Head of caudate nucleus (tissue), 42 donors: ENCODE measurements around the gene BICDL2.

ENCODE experiments used
- DNase-seq, 42 donors: peaks; one replicate each; pipeline versions ENCODE4 v3.0.0 to v3.0.0-alpha.2; 2020 to 2021; ENCODE audit warnings: mixed read lengths in 7 of 42
- intact Hi-C: fragments of 100-400 bp; cut with DNase I; formaldehyde crosslinking; loops from one replicate; pipeline ENCODE4 v1.15.0; 2022

The BICDL2 gene

DNA sequence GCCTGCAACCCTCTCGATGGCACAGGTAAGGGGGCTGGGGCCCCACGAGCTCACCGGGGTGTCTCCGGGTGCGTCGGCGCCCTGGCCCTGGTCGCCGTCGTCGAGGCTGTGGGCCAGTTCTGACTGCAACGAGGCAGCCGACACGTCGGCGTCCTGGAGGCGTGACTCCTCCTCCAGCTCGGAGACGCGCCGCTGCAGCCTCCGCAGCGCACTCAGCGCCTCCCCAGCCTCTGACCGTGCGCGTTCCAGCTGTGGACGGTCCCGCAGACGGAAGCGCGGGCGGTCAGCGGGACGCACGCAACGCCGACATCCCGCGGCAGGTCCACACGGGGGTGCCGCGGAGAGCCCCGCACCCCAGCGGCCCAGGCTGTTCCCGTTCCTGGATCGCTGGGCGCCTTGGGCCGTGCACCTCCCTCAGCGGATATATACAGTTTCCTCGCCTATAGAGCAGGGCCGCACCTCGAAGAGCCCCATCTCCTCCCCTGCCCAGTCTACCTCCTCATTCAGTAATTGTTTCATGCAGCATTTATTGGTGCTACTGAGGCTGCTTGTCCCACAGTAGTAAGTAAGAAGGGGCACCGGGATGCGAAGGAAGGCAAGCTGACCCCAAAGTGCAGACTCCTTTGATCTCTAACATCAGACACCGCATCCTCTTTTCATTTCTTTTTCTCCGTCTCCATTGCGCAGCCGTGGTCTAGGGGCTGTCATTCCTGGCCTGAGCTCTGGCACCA lies 7.1 kb downstream of the BICDL2 start:
- intact Hi-C loops: no loop called here
- DNase-seq: peak in 6 of 42 donors; percentile 25 to 55 (median 31)

DNA sequence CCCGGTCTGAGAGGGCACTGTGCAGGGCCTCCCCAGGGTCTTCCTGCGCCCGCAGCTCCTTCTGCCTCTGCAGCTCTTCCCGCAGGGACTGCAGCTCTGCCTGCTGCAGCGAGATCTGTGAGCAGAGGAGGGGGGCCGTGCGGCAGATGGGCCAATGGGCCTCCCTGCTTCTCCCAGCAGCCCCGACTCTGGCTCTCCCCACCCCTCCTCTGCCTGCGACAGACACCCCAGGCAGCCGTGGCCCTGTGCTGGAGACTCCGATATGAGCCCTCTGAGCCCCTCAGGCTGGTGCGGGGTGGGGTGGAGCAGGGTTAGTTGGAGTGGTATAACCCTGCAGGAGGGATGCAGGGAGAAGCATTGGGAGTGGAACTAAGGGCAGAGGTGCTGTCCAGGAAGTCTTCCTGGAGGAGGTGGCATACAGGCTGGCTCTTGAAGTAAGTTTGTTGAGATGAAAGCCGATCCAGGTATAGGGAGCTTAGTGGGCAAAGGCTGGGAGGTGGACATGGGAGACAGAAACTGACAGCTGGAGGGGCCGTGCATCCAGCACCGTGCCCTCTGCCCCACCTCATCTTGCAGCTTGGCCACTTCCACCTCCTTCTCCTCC lies 7.9 kb downstream of the BICDL2 start:
- intact Hi-C loops: no loop called here
- no peak for DNase-seq

GRCh38 chr16:3027983-3028715 lies 8.6 kb downstream of the BICDL2 start:
- intact Hi-C loops: no loop called here
- peak; percentile 45 to 91 (median 83) for DNase-seq

DNA sequence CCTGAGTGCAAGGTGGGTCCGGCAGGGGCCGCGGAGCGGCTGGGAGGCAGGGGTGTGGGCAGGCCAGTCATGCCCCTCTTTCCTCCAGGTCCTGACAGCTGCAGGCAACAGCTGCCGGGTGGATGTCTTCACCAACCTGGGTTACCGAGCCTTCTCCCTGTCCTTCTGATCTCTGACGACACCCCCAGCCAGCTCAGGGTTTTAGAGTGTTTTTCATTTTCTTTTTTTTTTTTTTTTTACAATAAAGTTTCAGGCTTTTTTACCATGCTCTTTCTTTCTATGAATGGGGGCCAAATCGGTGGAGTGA lies 9.3 kb downstream of the BICDL2 start:
- no peak for DNase-seq
- intact Hi-C loops: no loop called here

DNA sequence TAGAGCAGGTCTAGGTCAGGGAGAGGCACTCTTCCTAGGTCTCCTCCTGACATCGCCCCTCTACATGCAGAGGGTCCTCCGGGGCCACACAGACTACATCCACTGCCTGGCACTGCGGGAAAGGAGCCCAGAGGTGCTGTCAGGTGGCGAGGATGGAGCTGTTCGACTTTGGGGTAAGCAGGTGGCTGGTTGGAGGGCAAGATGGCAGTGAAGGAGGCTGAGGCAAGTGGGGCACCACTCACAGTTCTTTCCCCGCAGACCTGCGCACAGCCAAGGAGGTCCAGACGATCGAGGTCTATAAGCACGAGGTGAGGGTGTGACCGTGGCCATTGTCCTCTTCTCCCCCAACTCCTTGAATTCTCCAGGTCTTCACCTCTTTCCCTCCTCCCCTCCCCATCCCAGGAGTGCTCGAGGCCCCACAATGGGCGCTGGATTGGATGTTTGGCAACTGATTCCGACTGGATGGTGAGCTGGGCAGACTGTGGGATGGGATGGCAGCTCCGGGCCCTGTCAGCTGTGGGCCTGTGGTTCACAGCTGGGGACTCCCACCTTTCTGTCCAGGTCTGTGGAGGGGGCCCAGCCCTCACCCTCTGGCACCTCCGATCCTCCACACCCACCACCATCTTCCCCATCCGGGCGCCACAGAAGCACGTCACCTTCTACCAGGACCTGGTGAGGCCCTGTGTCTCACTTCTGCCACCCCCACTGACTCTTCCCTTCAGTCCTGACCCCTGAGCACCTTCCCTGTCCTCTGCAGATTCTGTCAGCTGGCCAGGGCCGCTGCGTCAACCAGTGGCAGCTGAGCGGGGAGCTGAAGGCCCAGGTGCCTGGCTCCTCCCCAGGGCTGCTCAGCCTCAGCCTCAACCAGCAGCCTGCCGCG lies 9.9 kb downstream of the BICDL2 start:
- intact Hi-C loops: no loop called here
- DNase-seq: no peak

GRCh38 chr16:3026003-3026378 lies 10.8 kb downstream of the BICDL2 start:
- DNase-seq: no peak
- intact Hi-C loops: no loop called here

DNA sequence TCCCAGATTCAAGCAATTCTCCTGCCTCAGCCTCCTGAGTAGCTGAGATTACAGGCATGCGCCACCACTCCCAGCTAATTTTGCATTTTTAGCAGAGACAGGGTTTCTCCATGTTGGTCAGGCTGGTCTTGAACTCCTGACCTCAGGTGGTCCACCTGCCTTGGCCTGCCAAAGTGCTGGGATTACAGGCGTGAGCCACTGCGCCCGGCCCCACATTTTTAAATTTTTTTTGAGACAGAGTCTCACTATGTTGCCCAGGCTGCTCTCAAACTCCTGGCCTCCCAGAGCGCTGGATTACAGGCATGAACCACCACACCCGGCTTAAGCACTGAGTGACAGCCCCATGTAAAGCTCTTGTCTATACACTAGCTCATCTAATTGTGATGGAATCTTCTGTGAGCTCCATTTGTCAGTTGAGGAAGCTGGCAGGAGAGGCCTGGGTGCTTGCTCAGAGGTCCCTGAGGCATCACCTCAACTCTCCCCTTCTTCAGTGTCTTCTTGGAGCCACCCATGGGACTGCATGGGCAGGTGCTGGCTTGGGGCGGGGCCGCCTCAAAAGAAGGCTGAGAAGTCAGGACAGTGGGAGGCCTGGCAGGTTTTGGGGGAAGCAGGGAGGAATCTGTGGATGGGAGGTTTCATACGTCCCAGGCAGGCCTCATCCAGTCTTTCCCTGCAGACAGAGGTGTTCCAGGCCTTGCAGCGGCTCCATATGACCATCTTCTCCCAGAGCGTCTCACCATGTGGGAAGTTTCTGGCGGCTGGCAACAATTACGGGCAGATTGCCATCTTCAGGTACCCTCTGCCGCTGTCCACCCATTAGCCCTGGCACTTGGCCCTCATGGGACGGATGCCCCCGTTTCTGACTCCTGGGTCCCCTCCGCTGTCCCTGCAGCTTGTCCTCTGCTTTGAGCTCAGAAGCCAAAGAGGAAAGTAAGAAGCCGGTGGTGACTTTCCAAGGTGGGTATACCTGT lies 11.4 kb downstream of the BICDL2 start:
- no peak for DNase-seq
- intact Hi-C loops: no loop called here

DNA sequence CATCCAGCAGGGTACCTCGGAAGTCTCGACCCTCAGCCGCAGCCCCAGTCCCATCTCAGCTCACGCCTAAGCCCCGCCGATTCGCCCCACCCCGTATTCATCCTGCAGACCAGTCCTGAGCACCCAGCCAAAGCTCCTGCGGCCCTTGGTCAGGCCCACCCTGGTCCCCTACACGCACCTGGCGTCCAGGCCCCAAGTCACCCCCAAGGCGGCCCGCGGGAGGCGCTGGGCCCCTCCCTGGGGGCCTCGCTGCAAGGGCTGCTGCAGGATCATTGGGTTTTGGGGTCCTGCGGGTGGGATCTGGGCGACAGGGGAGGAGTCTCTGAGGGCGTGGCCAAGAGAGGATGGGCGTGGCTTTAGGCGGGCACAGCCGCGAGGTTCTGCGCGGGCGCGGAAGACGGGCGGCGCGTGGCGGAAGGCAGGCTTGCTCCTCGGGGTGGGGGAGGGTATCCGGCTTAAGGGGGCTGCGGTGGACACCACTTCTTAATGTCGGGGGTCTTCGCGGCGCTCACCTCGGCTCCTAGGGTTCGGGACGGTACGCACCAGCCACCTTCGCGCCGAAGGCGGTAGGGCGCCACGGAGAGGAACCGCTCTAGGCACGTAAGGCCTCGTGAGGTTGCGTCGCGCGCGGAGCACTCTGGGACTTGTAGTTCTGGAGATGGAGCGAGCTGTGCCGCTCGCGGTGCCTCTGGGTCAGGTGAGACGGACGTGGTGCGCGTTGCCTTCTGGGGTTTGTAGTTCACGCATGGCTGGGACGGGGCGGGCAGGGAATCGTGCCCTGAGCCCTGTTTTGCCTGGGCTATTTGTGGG lies 12.9 kb downstream of the BICDL2 start, which contains the start of the genes HCFC1R1 and THOC6:
Gene HCFC1R1 (minus strand): TSS at position 274 of the 810 bp plus-strand sequence. CDS start 1 bp downstream, at position 273.
Gene THOC6 (plus strand): TSS at position 367 of the 810 bp plus-strand sequence. CDS start 292 bp downstream, at position 659.
- DNase-seq: peak; percentile 96 to 99 (median 98)
- intact Hi-C loops: loop anchor here (2.0 kb wide), 1 partner anchor 19 kb away; no protein-coding TSS in a partner anchor

- intact Hi-C loops: loop anchor here (2.0 kb wide), 1 partner anchor 19 kb away; no protein-coding TSS in a partner anchor
- DNase-seq: peak in 40 of 42 donors; percentile 27 to 81 (median 59)
These were observed 13.4 kb downstream of the BICDL2 start for GRCh38 chr16:3023415-3023668.

GRCh38 chr16:3022684-3023414 lies 13.9 kb downstream of the BICDL2 start:
- intact Hi-C loops: loop anchor here (2.0 kb wide), 1 partner anchor 18 kb away; no protein-coding TSS in a partner anchor
- DNase-seq: no peak

GRCh38 chr16:3022208-3022683 lies 14.5 kb downstream of the BICDL2 start:
- intact Hi-C loops: loop anchor here (2.0 kb wide), 1 partner anchor 17 kb away; no protein-coding TSS in a partner anchor
- peak; percentile 73 to 97 (median 88) for DNase-seq

GRCh38 chr16:3021449-3022207 lies 15.1 kb downstream of the BICDL2 start:
- intact Hi-C loops: loop anchor here (2.0 kb wide), 1 partner anchor 17 kb away; no protein-coding TSS in a partner anchor

DNA sequence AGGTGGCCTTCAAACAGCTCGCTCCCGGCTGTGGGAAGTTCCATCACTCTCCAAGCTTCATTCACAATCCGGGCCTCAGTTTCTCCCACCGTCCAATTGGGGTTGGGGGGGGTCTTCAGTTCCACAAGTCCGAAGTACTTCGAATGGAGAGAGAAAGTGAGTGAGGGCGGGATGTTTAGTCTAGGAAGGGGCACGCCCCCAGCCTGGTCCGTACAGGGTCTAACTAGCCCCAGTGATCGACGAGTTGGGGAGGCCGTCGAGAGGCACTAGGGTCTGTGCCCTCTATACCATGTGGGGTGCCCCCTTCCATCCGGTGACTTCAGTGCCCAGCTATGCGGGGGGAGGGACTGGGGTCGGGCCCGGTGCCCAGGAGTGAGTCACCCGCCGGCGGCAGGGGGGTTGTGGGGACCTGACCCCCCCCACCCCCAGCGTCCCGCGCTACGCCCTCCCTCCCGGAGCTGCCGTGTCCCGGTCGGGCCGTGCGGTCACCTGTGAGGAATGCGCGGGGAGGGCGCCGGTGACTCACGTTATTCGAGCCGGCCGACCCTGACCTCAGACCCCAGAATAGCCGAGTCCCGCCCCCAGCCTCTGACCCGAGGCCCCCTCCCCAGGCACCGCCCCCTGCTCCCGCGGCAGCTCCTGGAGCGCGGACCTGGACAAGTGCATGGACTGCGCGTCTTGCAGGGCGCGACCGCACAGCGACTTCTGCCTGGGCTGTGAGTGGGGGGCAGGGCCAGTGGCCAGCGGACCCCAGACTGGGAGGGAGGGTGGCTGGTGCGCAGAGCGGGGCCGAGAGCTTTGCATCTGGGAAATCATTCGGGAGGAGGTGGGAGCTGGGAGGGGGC lies 15.9 kb downstream of the BICDL2 start:
- intact Hi-C loops: no loop called here

More at GRCh38 chr16:3021449-3022207, 15.1 kb downstream of the BICDL2 start:
- peak in 35 of 42 donors; percentile 23 to 83 (median 56) for DNase-seq

DNA sequence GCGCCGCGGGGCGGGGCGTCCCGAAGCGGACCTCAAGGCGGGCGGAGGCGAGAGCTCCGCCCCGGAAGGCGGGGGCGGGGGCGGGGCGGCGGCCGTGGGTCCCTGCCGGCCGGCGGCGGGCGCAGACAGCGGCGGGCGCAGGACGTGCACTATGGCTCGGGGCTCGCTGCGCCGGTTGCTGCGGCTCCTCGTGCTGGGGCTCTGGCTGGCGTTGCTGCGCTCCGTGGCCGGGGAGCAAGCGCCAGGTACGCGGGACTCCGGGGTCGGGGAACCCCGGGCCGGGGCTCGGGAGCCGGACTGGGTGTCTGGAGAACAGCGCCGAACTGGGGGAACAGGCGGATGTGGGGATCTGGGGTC lies 16.5 kb downstream of the BICDL2 start, which contains the start of gene TNFRSF12A:
Gene TNFRSF12A (plus strand): TSS at position 122 of the 357 bp plus-strand sequence. CDS start 30 bp downstream, at position 152.
- intact Hi-C loops: no loop called here

More for the DNA sequence above, 15.9 kb downstream of the BICDL2 start:
- peak in 32 of 42 donors; percentile 27 to 86 (median 56) for DNase-seq

More for the DNA sequence above, 16.5 kb downstream of the BICDL2 start, which contains the start of gene TNFRSF12A:
- DNase-seq: peak in 33 of 42 donors; percentile 35 to 79 (median 53)
